Suppressor macrophage (primary cell): ENCODE data around the gene PORCN.

ENCODE experiments used
- DNase-seq, 4 experiments: peaks; one replicate each; pipeline ENCODE4 v3.0.0-alpha.2; 2020 to 2022
- total RNA-seq, 17 experiments: gene quantifications; one replicate each; lab custom pipeline; 2026; ENCODE audit warnings: mixed read lengths in 6 of 17, inconsistent platforms in 3 of 17; lab: John Stamatoyannopoulos, UW

The PORCN gene
- total RNA-seq: 2.3 to 10.9 (median 3.5) reads per million in 17 experiments

GRCh38 chrX:48508400-48509244 is at the start of gene PORCN:
Gene PORCN (plus strand): TSS chrX:48508992. CDS start chrX:48509821, 829 bp downstream.
- peak; percentile 65 to 89 (median 77) for DNase-seq

GRCh38 chrX:48459483-48459882 is 49.3 kb upstream of the PORCN start:
- DNase-seq: no peak

- no peak for DNase-seq
Observed at GRCh38 chrX:48460031-48460430, 48.8 kb upstream of the PORCN start.

DNA sequence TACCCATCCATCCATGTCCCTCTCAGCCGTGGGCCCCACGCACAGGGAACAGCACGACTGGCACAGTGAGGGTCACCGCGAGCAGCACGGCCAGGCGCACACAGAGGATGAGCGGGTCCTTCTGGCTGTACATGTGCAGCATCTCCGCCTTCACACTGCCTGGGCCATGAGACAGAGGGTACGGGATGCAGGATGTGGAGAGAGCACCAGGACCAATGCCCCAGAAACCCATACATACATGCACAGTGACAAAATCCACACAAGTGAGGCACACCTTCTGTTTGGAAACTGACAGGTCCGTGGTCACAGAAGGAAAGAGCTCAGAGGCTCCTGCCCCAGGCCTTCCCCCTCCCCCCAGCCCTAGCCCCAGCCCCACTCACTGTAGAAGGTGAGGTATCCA is 48.2 kb upstream of the PORCN start:
- no peak for DNase-seq

- DNase-seq: no peak
Observed at GRCh38 chrX:48461830-48462229, 47.0 kb upstream of the PORCN start.

- no peak for DNase-seq
Observed at GRCh38 chrX:48465336-48465933, 43.4 kb upstream of the PORCN start.

GRCh38 chrX:48466696-48467095 is 42.1 kb upstream of the PORCN start:
- DNase-seq: no peak

DNA sequence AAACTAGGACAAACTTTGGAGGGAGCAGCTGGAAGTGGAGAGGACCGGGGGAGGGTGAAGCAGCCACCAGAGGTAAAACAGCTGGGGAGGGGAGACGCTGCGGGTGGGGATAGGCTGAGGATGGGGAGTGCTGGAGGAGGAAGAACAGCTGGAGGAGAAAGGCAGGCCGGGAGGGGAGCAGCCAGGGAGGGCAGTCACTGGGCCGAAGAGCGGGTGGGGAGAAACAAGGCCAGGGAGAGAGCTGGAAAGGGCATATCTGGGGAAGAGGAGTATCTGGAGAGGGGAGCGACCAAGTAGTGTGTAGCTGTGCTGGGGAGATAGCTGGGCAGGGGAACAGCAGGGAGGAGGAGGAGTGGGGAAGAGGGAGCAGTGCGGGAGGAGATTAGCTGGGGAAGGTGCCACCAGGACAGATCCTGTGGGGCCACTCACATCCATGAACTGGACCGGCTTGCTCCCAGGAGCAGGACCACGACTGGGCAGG is 41.5 kb upstream of the PORCN start:
- no peak for DNase-seq

DNA sequence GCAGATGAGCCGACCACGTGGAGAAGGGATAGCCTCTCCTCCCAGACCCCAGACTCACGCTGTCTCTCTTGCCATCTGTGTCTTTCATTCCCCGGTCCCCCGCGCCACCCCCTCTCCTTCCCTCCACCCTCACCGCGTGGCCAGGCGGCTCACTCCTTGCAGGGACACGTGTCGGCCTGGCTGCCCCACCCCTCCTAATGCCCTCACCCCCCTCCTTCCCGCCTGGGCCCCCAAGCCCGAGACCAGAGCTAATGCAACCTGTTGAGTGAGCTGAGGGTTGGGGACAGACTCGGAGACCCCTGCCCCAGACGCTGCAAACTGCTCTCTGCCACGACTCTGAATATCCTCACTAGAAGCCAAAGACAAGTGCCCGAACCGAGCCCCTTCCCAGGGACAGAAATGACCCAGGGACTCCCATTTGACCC is 40.5 kb upstream of the PORCN start:
- DNase-seq: no peak

DNA sequence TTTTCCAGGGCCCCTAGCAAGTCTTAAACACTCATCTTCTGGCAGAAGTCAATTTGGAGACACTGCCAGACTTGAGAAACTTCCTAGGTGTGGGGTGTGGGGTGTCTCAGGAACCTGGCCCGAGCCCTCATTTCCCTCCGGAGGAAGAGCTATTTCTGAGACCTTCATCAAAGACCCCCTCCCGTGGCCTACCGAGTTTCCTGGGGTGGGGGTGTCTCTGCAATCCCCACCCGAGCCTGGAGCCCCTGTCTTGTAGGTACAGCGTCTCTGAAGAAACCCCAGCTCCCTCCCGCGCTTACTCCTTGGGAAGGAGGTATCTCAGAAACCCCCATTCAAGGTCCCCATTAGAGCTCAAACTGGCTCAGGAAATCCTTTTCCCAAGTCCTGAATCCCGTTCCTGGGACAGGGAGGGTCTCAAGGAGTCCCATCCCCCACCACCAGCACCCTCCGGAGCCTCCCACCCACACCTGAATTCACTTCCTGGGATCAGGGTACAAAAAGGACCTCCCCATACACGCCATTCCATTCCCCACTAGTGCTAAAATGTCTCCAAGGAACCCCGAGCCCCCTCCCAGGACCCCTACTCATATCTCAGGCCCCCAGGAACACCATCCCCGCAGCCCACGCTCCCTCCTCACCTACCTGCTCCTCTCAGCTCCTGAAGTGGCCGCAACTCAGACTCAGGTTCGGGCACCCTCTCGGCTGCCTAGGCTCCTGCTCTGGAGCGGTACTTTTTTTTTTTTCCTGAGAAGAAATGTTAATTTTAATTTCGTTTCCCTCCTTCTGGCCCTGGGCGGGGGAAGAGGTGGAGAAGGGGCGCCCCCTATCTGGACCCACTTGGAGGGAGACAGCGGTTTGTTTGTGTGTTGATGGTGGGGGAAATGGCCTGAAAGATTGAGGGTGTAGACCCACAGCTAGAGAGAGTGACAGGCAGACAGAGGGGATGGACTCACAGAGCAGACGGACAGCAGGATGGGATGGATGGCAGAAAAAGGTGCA is 39.8 kb upstream of the PORCN start:
- DNase-seq: peak in 2 of 4 experiments; percentile 22 to 30

DNA sequence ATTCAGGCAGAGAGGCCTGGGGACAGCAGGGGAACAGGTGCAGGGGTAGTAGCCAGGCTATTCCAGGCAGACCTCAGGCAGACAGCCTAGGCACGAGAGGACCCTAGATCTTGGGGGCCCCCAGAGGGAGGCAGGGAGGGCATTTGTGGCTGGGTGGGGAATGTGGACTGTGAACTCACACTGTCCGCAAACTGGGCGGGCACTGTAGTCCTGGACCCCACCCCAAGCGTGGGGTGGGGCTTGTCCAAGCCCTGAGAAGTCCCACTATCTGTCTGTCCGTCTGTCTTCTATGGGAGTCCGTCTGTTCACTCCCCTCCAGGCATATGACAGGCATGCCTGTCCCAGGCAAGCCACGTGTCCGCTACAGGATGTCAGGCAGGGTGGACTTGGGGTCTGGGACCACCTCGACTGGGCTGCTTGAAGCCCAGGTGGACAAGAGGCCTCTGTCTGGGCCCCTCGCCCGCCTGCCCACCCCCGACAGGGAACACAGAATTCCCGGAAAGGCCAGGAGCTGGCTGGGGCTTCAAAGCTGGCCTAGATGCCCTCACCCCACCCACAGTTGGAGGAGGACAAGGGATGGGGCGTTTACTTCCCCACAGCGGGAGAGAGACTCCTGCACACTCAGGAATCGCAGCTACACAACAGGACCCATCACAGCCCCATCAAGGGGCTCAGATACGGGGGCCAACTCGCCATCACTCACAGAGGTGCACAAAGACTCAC is 38.5 kb upstream of the PORCN start, which contains the start of gene SLC38A5:
TSS of gene SLC38A5 (minus strand) at position 151 of the 723 bp plus-strand sequence. CDS start 2,336 bp downstream, outside the sequence.
- DNase-seq: no peak

- no peak for DNase-seq
Observed at GRCh38 chrX:48470833-48471118, 38.0 kb upstream of the PORCN start.

DNA sequence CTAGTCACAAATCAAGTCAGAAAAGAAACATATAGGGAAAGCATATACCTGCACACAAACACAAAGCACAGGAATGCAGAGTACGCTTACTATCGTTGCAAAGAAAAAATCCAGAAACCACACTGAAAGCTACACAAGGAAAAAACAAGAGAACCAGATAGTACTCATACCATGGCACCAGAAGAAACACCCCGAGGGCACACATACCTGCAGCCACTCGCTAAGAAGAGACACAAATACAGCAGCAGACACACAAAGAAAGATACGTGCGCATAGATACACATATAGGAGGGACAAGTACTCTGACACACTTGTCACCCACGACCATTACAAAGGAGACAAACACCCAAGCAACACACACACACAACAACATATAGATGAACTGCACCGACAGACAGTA is 37.3 kb upstream of the PORCN start:
- DNase-seq: no peak

DNA sequence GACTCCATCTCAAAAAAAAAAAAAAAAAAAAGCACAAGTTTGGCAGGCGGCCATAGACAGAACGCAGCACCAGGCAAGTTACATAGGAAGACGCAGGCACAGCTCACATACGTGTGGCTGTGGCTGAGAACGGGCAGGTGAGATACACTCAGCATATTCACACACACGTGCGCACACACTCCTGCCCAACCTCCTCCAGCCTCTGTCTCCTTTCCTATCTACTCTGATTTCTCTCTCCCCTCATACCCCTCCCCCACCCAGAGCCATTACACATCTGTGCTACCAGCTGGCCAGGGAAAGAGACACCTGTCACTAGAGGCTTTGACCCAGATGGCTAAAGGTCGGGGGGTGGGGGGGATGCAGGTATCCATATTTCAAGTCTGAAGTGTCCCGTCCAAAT is 36.6 kb upstream of the PORCN start:
- DNase-seq: no peak

- no peak for DNase-seq
Observed at GRCh38 chrX:48472851-48473703, 35.7 kb upstream of the PORCN start.

GRCh38 chrX:48473704-48473990 is 35.1 kb upstream of the PORCN start:
- no peak for DNase-seq

GRCh38 chrX:48474127-48474526 is 34.7 kb upstream of the PORCN start:
- DNase-seq: peak; percentile 21 to 42 (median 36)

- no peak for DNase-seq
Observed at GRCh38 chrX:48474581-48474980, 34.2 kb upstream of the PORCN start.

DNA sequence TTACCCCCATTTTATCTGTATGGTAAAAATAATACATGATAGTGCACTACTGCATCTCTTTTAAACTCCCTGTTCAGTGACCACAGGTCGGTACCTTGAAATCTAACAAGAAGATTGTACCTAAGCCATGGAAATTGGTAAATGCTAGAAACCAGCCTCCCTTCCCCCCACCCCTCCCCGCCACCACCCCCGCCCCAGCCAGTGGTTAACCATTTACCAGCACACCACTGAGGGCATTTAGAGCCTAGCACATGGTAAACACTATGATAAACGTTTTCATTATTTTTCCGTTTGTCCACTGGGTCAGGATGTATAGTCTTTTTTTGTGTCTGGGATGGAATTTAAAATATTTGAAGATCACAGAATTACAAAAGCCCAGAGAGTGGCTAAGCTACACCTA is 33.5 kb upstream of the PORCN start:
- no peak for DNase-seq

DNA sequence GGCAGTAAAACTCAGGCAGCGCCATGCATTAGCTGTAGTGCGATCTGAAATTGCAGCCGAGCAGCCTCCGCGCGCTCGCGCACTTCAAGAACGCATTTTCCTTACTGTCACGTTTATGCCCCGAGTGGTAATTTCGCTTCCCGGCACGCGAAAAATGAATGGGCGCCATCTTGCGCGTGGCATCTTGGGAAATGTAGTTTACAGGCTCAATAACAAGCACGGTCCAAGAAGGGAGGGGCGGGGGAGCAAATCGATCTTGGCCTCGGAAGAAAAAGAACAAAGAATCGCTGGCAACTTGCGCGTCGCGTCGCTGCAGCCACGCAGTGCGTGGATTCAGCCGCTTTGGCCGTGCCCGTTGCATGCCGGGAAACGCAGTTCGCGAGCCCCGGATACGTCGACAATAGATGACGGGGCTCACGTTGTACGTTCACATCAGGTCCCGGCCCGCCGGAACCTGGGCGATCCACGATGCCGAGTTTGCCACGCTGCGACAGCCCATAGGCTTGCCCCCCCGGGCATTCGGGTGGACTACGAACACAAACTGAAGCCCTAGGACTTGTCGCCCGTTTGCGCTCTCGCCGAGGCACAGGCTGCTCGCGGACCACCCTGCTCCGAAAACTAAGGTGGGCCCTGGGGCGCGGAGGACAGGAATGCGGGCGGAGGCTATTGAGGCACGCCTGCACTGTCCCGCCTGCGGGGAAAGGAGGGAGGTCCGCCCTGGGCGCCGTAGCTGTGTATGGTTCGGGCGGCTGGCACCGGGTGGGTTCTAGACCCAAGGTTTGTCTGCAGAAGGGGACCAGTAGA is 32.8 kb upstream of the PORCN start, which contains the start of gene FTSJ1:
TSS of gene FTSJ1 (plus strand) at position 426 of the 804 bp plus-strand sequence. CDS start 1,849 bp downstream, outside the sequence.
- DNase-seq: peak; percentile 88 to 93 (median 92)
